ENCODE measurements around the gene AEN.

The AEN gene

GRCh38 chr15:88620995-88621772, at the start of gene AEN:
Gene AEN, plus strand, starts transcription at chr15:88621340. Its CDS starts 4,870 bp downstream, at chr15:88626210.
- DNase-seq = peak; percentile 93 to 94

GRCh38 chr15:88571852-88572259, 49.3 kb upstream of the AEN start:
- no peak for DNase-seq

GRCh38 chr15:88574077-88574476, 47.1 kb upstream of the AEN start:
- DNase-seq = no peak

- no peak for DNase-seq
These were observed 46.5 kb upstream of the AEN start for GRCh38 chr15:88574655-88575054.

- no peak for DNase-seq
These were observed 41.8 kb upstream of the AEN start for GRCh38 chr15:88579322-88579721.

- no peak for DNase-seq
These were observed 40.6 kb upstream of the AEN start for GRCh38 chr15:88580532-88580931.

GRCh38 chr15:88586401-88587162, 34.6 kb upstream of the AEN start:
- no peak for DNase-seq

GRCh38 chr15:88590759-88591158, 30.4 kb upstream of the AEN start:
- no peak for DNase-seq

GRCh38 chr15:88591384-88591783, 29.8 kb upstream of the AEN start:
- DNase-seq = no peak

GRCh38 chr15:88603885-88604284, 17.3 kb upstream of the AEN start:
- no peak for DNase-seq

GRCh38 chr15:88604381-88605188, 16.6 kb upstream of the AEN start:
- DNase-seq = no peak

GRCh38 chr15:88605189-88606069, 15.7 kb upstream of the AEN start:
- DNase-seq = peak; percentile 52 to 69

- no peak for DNase-seq
These were observed 14.9 kb upstream of the AEN start for GRCh38 chr15:88606070-88606794.

GRCh38 chr15:88607951-88608350, 13.2 kb upstream of the AEN start:
- DNase-seq = no peak

GRCh38 chr15:88608607-88609181, 12.4 kb upstream of the AEN start:
- no peak for DNase-seq

- DNase-seq = no peak
These were observed 11.6 kb upstream of the AEN start for GRCh38 chr15:88609344-88610090.

- DNase-seq = no peak
These were observed 10.4 kb upstream of the AEN start for GRCh38 chr15:88610701-88611231.

- DNase-seq = no peak
These were observed 8.8 kb upstream of the AEN start for GRCh38 chr15:88612186-88612796.

- no peak for DNase-seq
These were observed 7.8 kb upstream of the AEN start for GRCh38 chr15:88613074-88613944.
